Activated naive CD4-positive, alpha-beta T cell treated with anti-CD3 and anti-CD28 coated beads, Interleukin-2, amount 50 U/mL, for 24 hours (primary cell): ENCODE measurements around the gene TTC28.
"Not testable (repeated sequence)": the region's sequence is repeated elsewhere in the genome, so short reads cannot be mapped to it uniquely, and the experiment has no call there.

Experiments
- H3K27ac Mint-ChIP-seq: one replicate; pipeline ENCODE4 v1.8.0; 2021; ENCODE audit warnings: mild to moderate bottlenecking, mixed read lengths
- H3K27me3 Mint-ChIP-seq: one replicate; pipeline ENCODE4 v1.8.0; 2021; ENCODE audit warnings: mixed read lengths
- H3K36me3 Mint-ChIP-seq: one replicate; pipeline ENCODE4 v1.8.0; 2021; ENCODE audit warnings: mixed read lengths
- H3K4me1 Mint-ChIP-seq: one replicate; pipeline ENCODE4 v1.8.0; 2021; ENCODE audit warnings: mixed read lengths
- H3K4me3 Mint-ChIP-seq: one replicate; pipeline ENCODE4 v1.8.0; 2021; ENCODE audit warnings: mild to moderate bottlenecking, mixed read lengths
- H3K9me3 Mint-ChIP-seq: one replicate; pipeline ENCODE4 v1.8.0; 2021; ENCODE audit warnings: mixed read lengths

Gene TTC28

GRCh38 chr22:28597665-28598064 is 82.0 kb downstream of the TTC28 start:
- Mint-ChIP-seq H3K9me3 (no peaks in the 10 kb centered on the region), H3K36me3 (no peaks in the 10 kb centered on the region), H3K27ac (no peak overlapping the region), H3K4me3 (no peak overlapping the region), H3K4me1 (no peaks in the 10 kb centered on the region), H3K27me3 (peaks cover 11% of the 10 kb centered on the region)

- Mint-ChIP-seq H3K4me3 (no peak overlapping the region), H3K36me3 (no peaks in the 10 kb centered on the region), H3K27me3 (peaks cover 9% of the 10 kb centered on the region), H3K9me3 (no peaks in the 10 kb centered on the region), H3K27ac (no peak overlapping the region), H3K4me1 (no peaks in the 10 kb centered on the region)
These were observed 84.7 kb downstream of the TTC28 start for GRCh38 chr22:28594797-28595462.

- peaks cover 9% of the 10 kb centered on the region for H3K27me3 Mint-ChIP-seq
- H3K9me3 Mint-ChIP-seq: no peaks in the 10 kb centered on the region
- H3K4me3 Mint-ChIP-seq: no peak overlapping the region
- H3K27ac Mint-ChIP-seq: no peak overlapping the region
- no peaks in the 10 kb centered on the region for H3K36me3 Mint-ChIP-seq
- no peaks in the 10 kb centered on the region for H3K4me1 Mint-ChIP-seq
These were observed 85.4 kb downstream of the TTC28 start for GRCh38 chr22:28594076-28594796.

GRCh38 chr22:28593299-28593698 is 86.3 kb downstream of the TTC28 start:
- H3K27ac Mint-ChIP-seq: peak overlapping the region; percentile 19
- peaks cover 9% of the 10 kb centered on the region for H3K27me3 Mint-ChIP-seq
- H3K36me3 Mint-ChIP-seq: no peaks in the 10 kb centered on the region
- no peaks in the 10 kb centered on the region for H3K4me1 Mint-ChIP-seq
- no peaks in the 10 kb centered on the region for H3K9me3 Mint-ChIP-seq
- H3K4me3 Mint-ChIP-seq: no peak overlapping the region

- Mint-ChIP-seq H3K4me1 (no peaks in the 10 kb centered on the region), H3K4me3 (no peak overlapping the region), H3K9me3 (no peaks in the 10 kb centered on the region), H3K27ac (no peak overlapping the region), H3K36me3 (no peaks in the 10 kb centered on the region), H3K27me3 (peaks cover 9% of the 10 kb centered on the region)
These were observed 90.4 kb downstream of the TTC28 start for GRCh38 chr22:28589102-28589750.

GRCh38 chr22:28585324-28585723 is 94.3 kb downstream of the TTC28 start:
- Mint-ChIP-seq H3K36me3 (no peaks in the 10 kb centered on the region), H3K4me1 (no peaks in the 10 kb centered on the region), H3K4me3 (no peak overlapping the region), H3K9me3 (no peaks in the 10 kb centered on the region), H3K27me3 (peaks cover 5% of the 10 kb centered on the region), H3K27ac (no peak overlapping the region)

- no peak overlapping the region for H3K27ac Mint-ChIP-seq
- no peaks in the 10 kb centered on the region for H3K36me3 Mint-ChIP-seq
- H3K27me3 Mint-ChIP-seq: peaks cover 13% of the 10 kb centered on the region
- no peaks in the 10 kb centered on the region for H3K9me3 Mint-ChIP-seq
- no peak overlapping the region for H3K4me3 Mint-ChIP-seq
- no peaks in the 10 kb centered on the region for H3K4me1 Mint-ChIP-seq
These were observed 96.8 kb downstream of the TTC28 start for GRCh38 chr22:28582806-28583205.

GRCh38 chr22:28581016-28581415 is 98.6 kb downstream of the TTC28 start:
- no peak overlapping the region for H3K4me3 Mint-ChIP-seq
- H3K36me3 Mint-ChIP-seq: no peaks in the 10 kb centered on the region
- H3K4me1 Mint-ChIP-seq: no peaks in the 10 kb centered on the region
- no peaks in the 10 kb centered on the region for H3K9me3 Mint-ChIP-seq
- H3K27me3 Mint-ChIP-seq: peaks cover 23% of the 10 kb centered on the region
- H3K27ac Mint-ChIP-seq: no peak overlapping the region

- Mint-ChIP-seq H3K4me3 (no peak overlapping the region), H3K36me3 (no peaks in the 10 kb centered on the region), H3K4me1 (no peaks in the 10 kb centered on the region), H3K27me3 (peaks cover 25% of the 10 kb centered on the region), H3K27ac (no peak overlapping the region), H3K9me3 (no peaks in the 10 kb centered on the region)
These were observed 103.5 kb downstream of the TTC28 start for GRCh38 chr22:28576162-28576561.

GRCh38 chr22:28574159-28574788 is 105.4 kb downstream of the TTC28 start:
- no peaks in the 10 kb centered on the region for H3K9me3 Mint-ChIP-seq
- H3K27me3 Mint-ChIP-seq: peaks cover 25% of the 10 kb centered on the region
- no peak overlapping the region for H3K27ac Mint-ChIP-seq
- H3K4me3 Mint-ChIP-seq: no peak overlapping the region
- H3K36me3 Mint-ChIP-seq: no peaks in the 10 kb centered on the region
- no peaks in the 10 kb centered on the region for H3K4me1 Mint-ChIP-seq

- Mint-ChIP-seq H3K27ac (no peak overlapping the region), H3K36me3 (no peaks in the 10 kb centered on the region), H3K9me3 (no peaks in the 10 kb centered on the region), H3K4me1 (no peaks in the 10 kb centered on the region), H3K27me3 (peaks cover 8% of the 10 kb centered on the region), H3K4me3 (no peak overlapping the region)
These were observed 108.8 kb downstream of the TTC28 start for GRCh38 chr22:28570696-28571373.

GRCh38 chr22:28568974-28569373 is 110.7 kb downstream of the TTC28 start:
- H3K27me3 Mint-ChIP-seq, H3K4me1 Mint-ChIP-seq, H3K9me3 Mint-ChIP-seq, H3K36me3 Mint-ChIP-seq, H3K4me3 Mint-ChIP-seq, H3K27ac Mint-ChIP-seq: not testable (repeated sequence)

GRCh38 chr22:28568099-28568498 is 111.5 kb downstream of the TTC28 start:
- Mint-ChIP-seq H3K9me3 (no peaks in the 10 kb centered on the region), H3K4me3 (no peak overlapping the region), H3K27me3 (peaks cover 12% of the 10 kb centered on the region), H3K4me1 (no peaks in the 10 kb centered on the region), H3K27ac (no peak overlapping the region), H3K36me3 (no peaks in the 10 kb centered on the region)

GRCh38 chr22:28566920-28567499 is 112.6 kb downstream of the TTC28 start:
- not testable (repeated sequence) for H3K9me3 Mint-ChIP-seq, H3K36me3 Mint-ChIP-seq, H3K4me1 Mint-ChIP-seq, H3K27ac Mint-ChIP-seq, H3K4me3 Mint-ChIP-seq
- peaks cover 16% of the 10 kb centered on the region for H3K27me3 Mint-ChIP-seq

GRCh38 chr22:28563636-28564035 is 116.0 kb downstream of the TTC28 start:
- Mint-ChIP-seq H3K27me3 (peaks cover 20% of the 10 kb centered on the region), H3K4me3 (no peak overlapping the region)

More at GRCh38 chr22:28563636-28564035, 116.0 kb downstream of the TTC28 start:
- Mint-ChIP-seq H3K27ac (no peak overlapping the region), H3K36me3 (no peaks in the 10 kb centered on the region), H3K9me3 (no peaks in the 10 kb centered on the region), H3K4me1 (no peaks in the 10 kb centered on the region)
